Uterus (tissue), 2 donors: ENCODE data around the gene SLC7A1.

Source experiments
- CTCF ChIP-seq, 4 experiments: fragments of 200-600 bp in 2 of 4; fragments of 450-650 bp in 2 of 4; sonication (generic) in 2 of 4; IDR thresholded peaks; one replicate each; pipeline ENCODE4 v1.5.1; 2016 to 2019; ENCODE audit warnings: antibody characterized with exemption in 4 of 4, mild to moderate bottlenecking in 2 of 4, moderate library complexity in 1 of 4
- POLR2A ChIP-seq, 2 donors: fragments of 450-650 bp; IDR thresholded peaks; one replicate each; pipeline ENCODE4 v1.6.1; 2016; ENCODE audit warnings: antibody characterized with exemption in 2 of 2, mild to moderate bottlenecking in 1 of 2, moderate library complexity in 1 of 2

GRCh38 chr13:29516012-29516411 lies 79.5 kb downstream of the SLC7A1 start:
- no peak for TF ChIP-seq POLR2A (IDR thresholded peaks at IDR 0.05)
- no peak for TF ChIP-seq CTCF (IDR thresholded peaks at IDR 0.05)
